Gastroesophageal sphincter (tissue), 3 donors: ENCODE results near the gene MYRIP.

Source experiments
- CTCF ChIP-seq, 4 experiments: fragments of 200-600 bp in 2 of 4; fragments of 450-650 bp in 2 of 4; sonication (generic) in 1 of 4; IDR thresholded peaks; one replicate each; pipeline ENCODE4 v1.5.1; 2017 to 2019; ENCODE audit warnings: antibody characterized with exemption in 4 of 4, mild to moderate bottlenecking in 2 of 4, moderate library complexity in 2 of 4
- POLR2AphosphoS5 ChIP-seq: sonication (generic); formaldehyde crosslinking; IDR thresholded peaks from one replicate; pipeline ENCODE4 v1.6.1; 2017; ENCODE audit warnings: antibody characterized with exemption

GRCh38 chr3:40169983-40170382 lies 360.6 kb downstream of the MYRIP start:
- TF ChIP-seq CTCF (IDR thresholded peaks at IDR 0.05) = no peak
- no peak for TF ChIP-seq POLR2AphosphoS5
